Measurements from ENCODE around the gene LAMA1.

Gene LAMA1

DNA sequence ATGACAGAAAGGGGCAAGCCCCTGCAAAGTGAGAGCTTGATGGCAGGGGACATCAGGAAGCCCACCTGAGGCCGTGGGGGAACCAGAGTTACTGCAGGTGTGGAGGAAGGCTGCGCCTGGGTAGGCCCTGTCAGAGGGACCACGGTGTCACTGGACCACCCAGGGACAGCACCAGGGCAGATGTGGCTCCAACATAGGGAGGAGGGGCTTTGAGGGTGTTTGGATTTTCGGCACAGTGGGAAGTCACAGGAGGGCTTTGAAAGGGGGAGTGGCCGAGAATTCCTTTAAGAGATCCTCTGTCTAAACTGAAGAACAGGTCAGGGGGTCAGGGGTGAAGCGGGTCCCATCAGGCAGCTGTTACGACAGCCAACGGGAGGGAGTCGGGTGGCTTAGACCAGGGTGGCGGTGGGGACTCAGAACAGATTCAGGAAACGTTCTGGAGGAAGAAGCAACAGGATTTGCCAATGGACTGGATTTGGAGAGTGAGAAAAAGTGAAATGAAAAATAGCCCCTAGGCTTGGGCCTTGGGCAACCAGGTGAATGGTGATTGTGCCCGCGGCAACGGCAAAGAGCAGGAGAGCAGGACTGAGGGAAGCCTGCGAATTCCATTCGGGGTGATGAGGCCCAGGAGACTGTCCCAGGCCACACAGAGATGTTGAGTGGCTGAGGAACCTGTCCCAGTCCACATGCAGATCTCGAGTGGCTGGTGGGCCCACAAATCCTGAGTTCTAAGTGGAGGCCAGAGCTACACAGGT, 166.1 kb downstream of the LAMA1 start:
- Histone ChIP-seq H3K9ac (ENCODE audit: low read depth, low read length) (no peak overlapping the region), H3K4me1 (ENCODE audit: insufficient read depth, low read length) (no peaks in the 10 kb centered on the region), H4K20me1 (ENCODE audit: insufficient read depth, low read length) (no peaks in the 10 kb centered on the region), H3K4me3 (ENCODE audit: low read depth in 1 of 2, low read length in 2 of 2) (no peak overlapping the region), H3K27me3 (ENCODE audit: insufficient read depth, low read length, poor library complexity) (no peaks in the 10 kb centered on the region), H2AFZ (ENCODE audit: low read depth, low read length) (no peak overlapping the region), H3K4me2 (ENCODE audit: insufficient read depth, low read length) (no peak overlapping the region), H3K36me3 (ENCODE audit: insufficient read depth, low read length) (no peaks in the 10 kb centered on the region), H3K9me3 (ENCODE audit: insufficient read depth, low read length, severe bottlenecking) (peaks cover 4% of the 10 kb centered on the region), H3K79me2 (ENCODE audit: insufficient read depth, low read length) (no peaks in the 10 kb centered on the region), H3K27ac (ENCODE audit: low read length) (no peak overlapping the region)
- DNase-seq (no peak), ATAC-seq (ENCODE audit: insufficient read depth, low read depth) (no peak)
- TF ChIP-seq, protein P1, sequence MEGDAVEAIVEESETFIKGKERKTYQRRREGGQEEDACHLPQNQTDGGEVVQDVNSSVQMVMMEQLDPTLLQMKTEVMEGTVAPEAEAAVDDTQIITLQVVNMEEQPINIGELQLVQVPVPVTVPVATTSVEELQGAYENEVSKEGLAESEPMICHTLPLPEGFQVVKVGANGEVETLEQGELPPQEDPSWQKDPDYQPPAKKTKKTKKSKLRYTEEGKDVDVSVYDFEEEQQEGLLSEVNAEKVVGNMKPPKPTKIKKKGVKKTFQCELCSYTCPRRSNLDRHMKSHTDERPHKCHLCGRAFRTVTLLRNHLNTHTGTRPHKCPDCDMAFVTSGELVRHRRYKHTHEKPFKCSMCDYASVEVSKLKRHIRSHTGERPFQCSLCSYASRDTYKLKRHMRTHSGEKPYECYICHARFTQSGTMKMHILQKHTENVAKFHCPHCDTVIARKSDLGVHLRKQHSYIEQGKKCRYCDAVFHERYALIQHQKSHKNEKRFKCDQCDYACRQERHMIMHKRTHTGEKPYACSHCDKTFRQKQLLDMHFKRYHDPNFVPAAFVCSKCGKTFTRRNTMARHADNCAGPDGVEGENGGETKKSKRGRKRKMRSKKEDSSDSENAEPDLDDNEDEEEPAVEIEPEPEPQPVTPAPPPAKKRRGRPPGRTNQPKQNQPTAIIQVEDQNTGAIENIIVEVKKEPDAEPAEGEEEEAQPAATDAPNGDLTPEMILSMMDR (IDR thresholded peaks at IDR 0.05; ENCODE audit: borderline replicate concordance, extremely low read depth, low read length, poor library complexity, severe bottlenecking) = no peak
- TF ChIP-seq EZH2 (IDR thresholded peaks at IDR 0.05; ENCODE audit: borderline replicate concordance, low read depth, low read length, severe bottlenecking) = no peak

DNA sequence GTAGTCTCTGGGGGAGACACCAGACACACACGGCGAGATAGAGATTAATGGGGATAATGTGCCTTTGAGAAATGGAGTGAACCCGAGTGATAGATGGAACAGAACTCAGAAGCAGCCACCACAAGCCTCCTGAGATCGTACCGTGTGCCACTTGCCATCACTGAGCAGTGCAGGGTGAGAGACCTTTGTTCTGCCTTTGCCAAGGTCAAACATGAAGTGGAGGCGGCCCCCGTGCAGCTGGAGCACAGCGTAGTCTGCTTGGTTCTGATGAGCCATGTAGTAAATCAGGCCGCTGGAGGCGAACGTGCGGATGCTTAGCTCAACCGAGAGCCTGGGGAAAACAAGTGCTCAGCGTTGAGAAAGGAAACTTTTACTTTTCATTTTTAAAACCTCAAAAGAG, 167.0 kb downstream of the LAMA1 start:
- no peaks in the 10 kb centered on the region for H4K20me1 ChIP-seq (ENCODE audit: insufficient read depth, low read length)
- H3K79me2 ChIP-seq (ENCODE audit: insufficient read depth, low read length) = no peaks in the 10 kb centered on the region
- H3K4me2 ChIP-seq (ENCODE audit: insufficient read depth, low read length) = no peak overlapping the region
- H3K9me3 ChIP-seq (ENCODE audit: insufficient read depth, low read length, severe bottlenecking) = peaks cover 4% of the 10 kb centered on the region
- H3K4me1 ChIP-seq (ENCODE audit: insufficient read depth, low read length) = no peaks in the 10 kb centered on the region
- ATAC-seq (ENCODE audit: insufficient read depth, low read depth) = no peak
- H3K36me3 ChIP-seq (ENCODE audit: insufficient read depth, low read length) = no peaks in the 10 kb centered on the region
- H2AFZ ChIP-seq (ENCODE audit: low read depth, low read length) = no peak overlapping the region
- no peak for TF ChIP-seq EZH2 (IDR thresholded peaks at IDR 0.05; ENCODE audit: borderline replicate concordance, low read depth, low read length, severe bottlenecking)
- TF ChIP-seq, protein P1 (IDR thresholded peaks at IDR 0.05; ENCODE audit: borderline replicate concordance, extremely low read depth, low read length, poor library complexity, severe bottlenecking) = no peak
- DNase-seq = no peak
- no peak overlapping the region for H3K4me3 ChIP-seq (ENCODE audit: low read depth in 1 of 2, low read length in 2 of 2)
- H3K27ac ChIP-seq (ENCODE audit: low read length) = no peak overlapping the region
- no peaks in the 10 kb centered on the region for H3K27me3 ChIP-seq (ENCODE audit: insufficient read depth, low read length, poor library complexity)
- no peak overlapping the region for H3K9ac ChIP-seq (ENCODE audit: low read depth, low read length)

DNA sequence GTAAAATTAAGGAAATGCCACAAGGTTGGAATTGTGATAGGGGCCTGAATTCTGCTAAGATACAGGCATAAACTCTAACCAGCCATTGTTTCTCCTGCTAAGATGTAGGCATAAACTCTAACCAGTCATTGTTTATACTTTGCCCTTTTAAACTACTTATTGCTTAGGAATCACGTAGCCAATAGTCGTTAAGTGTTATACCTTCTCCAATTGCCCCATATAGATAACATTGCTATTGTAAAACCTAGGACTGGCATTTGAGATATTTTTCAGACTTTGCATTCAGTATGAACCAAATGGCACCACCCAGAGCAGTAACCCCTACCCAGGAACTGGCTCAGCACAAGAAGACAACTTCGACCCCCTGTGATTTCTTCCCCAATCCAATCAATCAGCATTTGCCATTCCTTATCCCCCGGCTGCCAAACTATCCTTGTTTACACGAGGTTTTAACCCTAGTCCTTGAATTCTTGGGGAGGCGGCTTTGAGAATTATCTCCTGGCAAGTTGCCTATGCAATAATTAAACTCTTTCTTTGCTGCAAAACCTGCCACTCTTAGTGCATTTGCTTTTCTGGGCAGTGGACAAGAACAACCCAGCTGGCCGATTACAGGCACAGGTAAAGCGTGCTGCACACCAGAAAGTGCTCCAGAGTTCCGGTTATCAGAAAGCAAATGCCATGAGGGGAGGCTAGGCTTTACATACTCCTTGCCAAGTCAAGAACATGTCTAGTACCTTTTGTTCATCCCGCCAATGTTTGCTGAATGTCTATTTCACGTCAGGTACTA, 167.6 kb downstream of the LAMA1 start:
- no peaks in the 10 kb centered on the region for H3K27me3 ChIP-seq (ENCODE audit: insufficient read depth, low read length, poor library complexity)
- no peak overlapping the region for H3K27ac ChIP-seq (ENCODE audit: low read length)
- H2AFZ ChIP-seq (ENCODE audit: low read depth, low read length) = no peak overlapping the region
- no peak overlapping the region for H3K9ac ChIP-seq (ENCODE audit: low read depth, low read length)
- no peak overlapping the region for H3K4me2 ChIP-seq (ENCODE audit: insufficient read depth, low read length)
- H3K9me3 ChIP-seq (ENCODE audit: insufficient read depth, low read length, severe bottlenecking) = peaks cover 4% of the 10 kb centered on the region
- DNase-seq (no peak), ATAC-seq (ENCODE audit: insufficient read depth, low read depth) (no peak)
- no peaks in the 10 kb centered on the region for H3K4me1 ChIP-seq (ENCODE audit: insufficient read depth, low read length)
- H3K79me2 ChIP-seq (ENCODE audit: insufficient read depth, low read length) = no peaks in the 10 kb centered on the region
- no peak overlapping the region for H3K4me3 ChIP-seq (ENCODE audit: low read depth in 1 of 2, low read length in 2 of 2)
- no peaks in the 10 kb centered on the region for H4K20me1 ChIP-seq (ENCODE audit: insufficient read depth, low read length)
- no peak for TF ChIP-seq EZH2 (IDR thresholded peaks at IDR 0.05; ENCODE audit: borderline replicate concordance, low read depth, low read length, severe bottlenecking)
- TF ChIP-seq, protein P1 (IDR thresholded peaks at IDR 0.05; ENCODE audit: borderline replicate concordance, extremely low read depth, low read length, poor library complexity, severe bottlenecking) = no peak
- no peaks in the 10 kb centered on the region for H3K36me3 ChIP-seq (ENCODE audit: insufficient read depth, low read length)
